NCI-H2081 treated with DMSO at 0.1 percent for 48 hours (cell line): ENCODE data around the gene TSPAN18.

Experiments used
- DNase-seq: peaks from one replicate; lab custom pipeline; 2025; lab: John Stamatoyannopoulos, UW

TSPAN18 gene

DNA sequence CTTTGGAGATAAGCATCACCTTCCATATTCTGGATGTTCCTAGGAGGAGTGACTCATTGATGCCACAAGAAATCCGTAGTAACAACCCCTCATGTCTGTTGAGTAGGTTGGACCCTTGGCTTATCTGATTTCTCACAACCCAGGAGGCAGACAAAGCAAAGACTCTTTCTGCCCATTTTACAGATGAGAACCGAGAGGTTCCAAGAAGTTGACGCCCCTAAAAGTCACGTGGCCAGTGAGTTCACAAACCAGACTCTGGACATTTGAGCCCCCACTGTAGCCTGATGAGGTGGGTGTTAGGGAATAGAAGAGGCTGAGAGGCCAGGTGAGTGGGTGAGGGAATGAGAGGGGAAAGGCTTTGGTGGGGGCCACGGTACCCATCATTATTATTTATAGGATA, 70.3 kb downstream of the TSPAN18 start:
- no peak for DNase-seq

DNA sequence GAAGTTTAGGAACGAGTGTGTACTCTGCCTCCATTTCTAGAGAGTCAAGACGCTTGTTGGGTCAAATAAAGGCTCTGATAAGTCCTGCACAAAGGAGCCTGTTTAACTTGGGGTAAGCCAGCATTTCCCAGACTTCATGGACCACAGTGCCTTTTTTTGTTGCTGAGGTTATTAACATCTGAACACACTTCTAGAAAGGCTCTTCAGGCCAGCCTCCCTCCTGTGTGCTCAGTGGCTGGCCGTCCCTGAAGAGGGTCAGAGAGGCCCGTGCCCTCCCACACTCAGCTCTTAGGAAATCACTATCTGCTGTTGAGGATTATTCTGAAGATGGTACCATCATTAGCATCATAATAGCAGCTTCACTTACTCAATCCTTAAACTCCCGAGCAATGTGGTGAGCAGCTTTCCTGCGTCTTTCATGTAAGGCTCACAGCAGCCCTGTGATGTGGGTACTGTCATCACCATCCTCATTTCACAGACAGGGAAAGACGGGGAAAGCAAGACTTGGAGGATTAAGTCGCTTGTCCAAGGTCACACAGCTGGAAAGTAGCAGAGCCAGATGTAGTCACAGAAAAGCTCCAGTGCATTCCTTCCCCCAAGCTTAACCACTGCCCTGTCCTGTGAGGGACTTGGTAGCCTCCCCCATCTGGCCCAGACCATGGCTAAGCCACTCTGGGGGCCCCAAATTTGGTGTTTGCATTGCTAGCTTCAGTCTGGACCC, 71.3 kb downstream of the TSPAN18 start:
- DNase-seq, result no peak

DNA sequence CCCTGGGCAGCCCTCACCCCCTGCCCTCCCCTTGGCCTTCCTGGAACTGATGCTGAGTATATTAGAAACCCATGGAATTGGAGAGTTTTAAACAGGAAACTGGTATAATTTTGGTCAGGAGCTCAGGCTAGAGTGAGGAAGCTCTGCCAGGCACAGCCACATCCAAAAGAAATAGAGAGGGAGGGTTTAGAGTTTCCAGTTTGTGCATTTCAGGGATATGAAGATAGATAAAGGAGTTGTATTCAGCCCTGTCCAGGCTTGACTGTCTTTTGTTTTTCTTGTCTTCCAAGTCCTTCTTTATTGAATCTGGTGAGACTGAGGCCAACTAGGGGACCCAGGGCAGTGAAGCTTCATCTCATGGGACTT, 71.8 kb downstream of the TSPAN18 start:
- DNase-seq, result no peak

- DNase-seq, result no peak
Measured at GRCh38 chr11:44799012-44799411, 72.2 kb downstream of the TSPAN18 start.

- no peak for DNase-seq
Measured at GRCh38 chr11:44802347-44802746, 75.6 kb downstream of the TSPAN18 start.

- DNase-seq, result no peak
Measured at GRCh38 chr11:44803009-44803408, 76.2 kb downstream of the TSPAN18 start.

DNA sequence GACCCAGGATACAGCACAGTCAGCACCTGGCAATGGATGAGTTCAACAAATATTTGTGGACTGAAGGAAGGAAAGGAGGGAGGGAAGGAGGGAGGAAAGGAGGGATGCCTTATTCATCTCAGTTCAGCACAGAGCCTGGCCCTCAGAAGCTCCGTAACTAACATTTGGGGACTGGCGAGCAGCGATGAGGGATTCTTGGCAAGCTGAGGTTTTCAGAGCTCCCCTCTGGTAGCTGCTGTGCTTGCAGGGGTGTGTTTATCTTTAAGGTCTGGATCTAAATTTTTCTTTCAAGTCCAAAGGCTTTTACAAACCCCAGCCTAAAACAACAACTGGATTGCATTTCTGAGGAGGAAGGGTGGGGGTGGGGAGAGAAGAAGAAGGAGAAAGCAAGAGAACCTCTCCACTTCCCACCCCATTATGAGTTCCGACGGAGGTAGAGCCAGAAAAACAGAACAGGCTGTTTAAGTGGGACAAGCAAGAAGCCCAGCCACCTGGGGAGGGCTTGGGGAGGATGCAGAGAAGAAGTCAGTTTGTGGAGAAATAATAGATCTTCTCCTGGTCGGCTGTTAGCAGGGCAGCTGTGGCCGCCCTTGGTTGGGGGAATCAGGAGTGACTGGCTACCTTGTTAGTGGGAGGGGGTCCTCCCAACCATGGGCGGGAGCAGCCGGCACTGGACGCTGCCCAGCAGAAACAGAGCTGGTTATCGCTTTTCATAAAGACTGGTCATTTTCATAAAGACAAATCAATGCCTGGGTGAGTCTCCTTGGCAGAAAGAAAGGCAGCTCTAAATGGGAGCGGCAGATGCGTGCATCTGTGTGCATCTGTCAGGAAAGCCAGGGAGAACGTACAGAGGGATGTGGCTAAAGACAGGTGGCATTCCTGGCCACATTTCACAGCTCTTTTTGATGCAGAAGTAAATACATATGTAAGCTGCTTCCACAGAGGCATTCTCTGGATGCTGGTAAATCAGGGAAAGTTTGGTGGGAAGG, 78.0 kb downstream of the TSPAN18 start:
- DNase-seq, result no peak

DNA sequence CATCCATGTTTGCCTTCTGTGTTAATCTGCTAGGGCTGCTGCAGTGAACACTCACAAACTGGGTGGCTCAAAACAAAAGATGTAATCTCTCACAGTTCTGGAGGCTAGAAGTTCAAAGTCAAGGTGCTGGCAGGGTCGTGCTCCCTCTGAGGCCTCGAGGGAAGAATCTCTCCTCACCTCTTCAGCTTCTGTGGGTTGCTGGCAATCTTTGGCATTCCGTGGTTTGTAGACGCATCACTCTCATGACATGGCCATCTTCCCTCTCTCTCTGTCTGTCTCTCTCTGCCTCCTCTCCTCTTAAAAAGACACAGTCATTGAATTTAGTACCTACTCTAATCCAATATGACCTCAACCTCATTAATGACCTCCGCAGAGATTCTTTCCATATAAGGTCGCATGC, 78.8 kb downstream of the TSPAN18 start:
- DNase-seq, result no peak

- DNase-seq, result no peak
Measured at GRCh38 chr11:44808053-44808753, 81.4 kb downstream of the TSPAN18 start.

DNA sequence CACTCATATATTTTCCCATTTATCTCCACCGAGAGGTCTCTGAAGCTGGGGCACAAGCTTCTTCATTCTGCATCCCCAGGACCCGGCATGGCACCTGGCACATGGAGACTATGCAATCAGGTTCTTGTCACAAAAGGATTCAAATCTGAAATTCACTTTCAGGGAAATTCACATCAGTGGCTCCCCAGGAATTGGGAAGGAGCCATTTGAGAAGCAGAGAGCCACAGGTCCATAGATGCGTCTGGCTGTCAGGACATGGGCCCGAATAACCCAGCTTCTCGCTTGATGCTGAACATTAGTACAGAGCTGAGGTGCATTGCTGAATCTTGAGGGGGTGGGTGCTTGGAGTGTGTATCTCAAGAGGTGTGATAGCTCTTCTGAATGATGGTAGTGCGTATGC, 82.5 kb downstream of the TSPAN18 start:
- no peak for DNase-seq

- no peak for DNase-seq
Measured at GRCh38 chr11:44811841-44812448, 85.2 kb downstream of the TSPAN18 start.

GRCh38 chr11:44812971-44813370, 86.2 kb downstream of the TSPAN18 start:
- DNase-seq, result no peak

- no peak for DNase-seq
Measured at GRCh38 chr11:44813401-44813800, 86.6 kb downstream of the TSPAN18 start.

- DNase-seq, result no peak
Measured at GRCh38 chr11:44814881-44815592, 88.3 kb downstream of the TSPAN18 start.

- no peak for DNase-seq
Measured at GRCh38 chr11:44815917-44816456, 89.2 kb downstream of the TSPAN18 start.

DNA sequence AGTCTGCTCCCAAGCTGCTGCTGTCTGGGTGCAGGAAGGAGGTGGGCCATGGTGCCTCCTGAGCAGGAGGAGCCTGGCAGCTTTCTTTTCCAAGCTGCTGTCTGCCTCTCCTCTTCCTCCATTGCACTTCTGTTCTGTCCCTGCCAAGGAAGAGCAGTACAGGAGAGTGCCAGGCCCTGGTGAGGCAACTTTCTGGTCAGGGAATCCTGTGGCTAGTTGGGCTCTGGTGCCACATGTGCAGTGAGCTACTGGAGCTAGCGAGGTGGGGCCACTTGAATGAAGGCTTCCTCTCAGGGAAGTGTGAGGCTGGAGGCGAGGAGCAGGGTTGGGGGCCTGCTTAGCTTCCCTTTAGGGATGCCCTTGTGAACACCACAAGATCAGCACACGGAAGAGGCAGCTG, 90.0 kb downstream of the TSPAN18 start:
- no peak for DNase-seq

DNA sequence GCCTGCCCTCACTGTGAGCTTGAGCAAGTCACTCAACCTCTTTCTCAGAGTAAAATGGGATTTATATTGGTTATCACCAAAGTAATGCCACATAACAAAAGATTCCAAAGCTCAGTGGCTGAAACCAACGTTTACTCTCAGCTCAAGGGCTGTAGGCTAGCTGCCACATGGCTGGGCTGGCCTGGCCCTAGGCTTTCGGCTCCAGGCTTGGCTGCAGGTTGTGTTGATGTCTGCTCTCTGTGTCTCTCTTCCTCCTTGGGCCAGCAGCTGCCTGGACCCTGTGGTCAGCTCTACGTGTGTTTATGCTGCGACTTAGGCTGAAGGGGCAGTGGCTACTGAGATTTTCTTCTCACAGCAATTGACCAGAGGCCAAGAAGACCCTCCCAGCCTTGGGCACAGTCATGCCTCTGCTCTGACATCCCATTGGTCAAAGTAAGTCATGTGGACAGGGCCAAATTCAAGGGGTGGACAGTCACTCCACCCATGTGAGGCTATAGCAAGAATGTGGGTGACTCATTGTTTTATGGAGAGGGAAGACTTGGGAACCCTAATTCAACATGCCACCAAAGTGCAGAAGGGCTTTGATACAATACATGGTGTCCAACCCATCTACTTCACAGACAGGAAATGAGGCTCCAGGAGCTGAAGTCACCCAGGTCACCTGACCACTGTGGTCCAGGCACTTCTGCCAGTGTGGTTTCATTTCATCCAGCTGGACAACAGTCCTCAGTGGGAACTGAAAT, 90.6 kb downstream of the TSPAN18 start:
- DNase-seq, result no peak

- no peak for DNase-seq
Measured at GRCh38 chr11:44818110-44818509, 91.3 kb downstream of the TSPAN18 start.

DNA sequence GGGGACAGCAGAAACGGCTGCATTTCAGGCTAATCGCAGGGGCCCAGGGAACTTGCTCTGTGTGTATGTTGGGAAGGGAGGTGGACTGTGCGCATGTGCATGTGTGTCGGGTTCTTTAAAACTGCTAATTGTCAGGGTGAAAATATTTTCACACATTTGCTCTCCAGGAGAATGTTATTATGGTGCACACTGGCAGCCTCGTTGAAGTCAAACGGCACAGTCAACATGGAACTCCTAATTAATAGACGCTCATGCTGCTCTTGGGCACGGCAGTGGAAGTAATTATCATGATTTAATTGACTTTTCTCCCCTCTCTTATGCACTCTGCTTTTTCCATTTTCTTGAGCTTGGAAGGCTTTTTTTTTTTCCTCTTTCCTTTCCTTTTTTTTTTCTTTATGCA, 92.6 kb downstream of the TSPAN18 start:
- DNase-seq, result no peak

DNA sequence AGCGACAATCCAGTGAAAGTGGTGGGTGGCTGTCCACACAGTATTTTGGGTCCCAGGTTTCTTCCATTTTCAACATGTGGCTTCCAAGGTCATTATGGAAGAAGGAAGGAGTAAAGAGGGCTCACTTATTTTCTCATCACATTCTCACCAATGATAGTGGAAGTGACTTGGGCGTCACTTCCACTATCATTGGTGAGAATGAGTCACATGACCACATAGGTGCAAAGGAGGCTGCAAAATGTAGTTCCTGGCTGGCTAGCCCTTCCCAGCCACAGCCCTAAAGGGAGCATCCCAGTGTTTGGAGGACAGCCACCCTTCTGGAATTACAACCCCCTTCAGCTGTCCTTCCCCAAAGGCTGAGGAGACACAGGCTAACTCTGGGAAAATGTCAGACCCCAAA, 95.6 kb downstream of the TSPAN18 start:
- no peak for DNase-seq

GRCh38 chr11:44823006-44823405, 96.2 kb downstream of the TSPAN18 start:
- DNase-seq, result no peak
